HG02642 (cell line): ENCODE measurements around the gene PISD.

Source experiments
- ATAC-seq: cut with Tn5 transposase; IDR thresholded peaks from one replicate; pipeline ENCODE4 v1.9.1; 2021; ENCODE audit warnings: mild to moderate bottlenecking; ENCODE audit not compliant: unreplicated experiment, poor library complexity

The PISD gene

GRCh38 chr22:31627223-31627731 is 34.7 kb downstream of the PISD start:
- no peak for ATAC-seq

DNA sequence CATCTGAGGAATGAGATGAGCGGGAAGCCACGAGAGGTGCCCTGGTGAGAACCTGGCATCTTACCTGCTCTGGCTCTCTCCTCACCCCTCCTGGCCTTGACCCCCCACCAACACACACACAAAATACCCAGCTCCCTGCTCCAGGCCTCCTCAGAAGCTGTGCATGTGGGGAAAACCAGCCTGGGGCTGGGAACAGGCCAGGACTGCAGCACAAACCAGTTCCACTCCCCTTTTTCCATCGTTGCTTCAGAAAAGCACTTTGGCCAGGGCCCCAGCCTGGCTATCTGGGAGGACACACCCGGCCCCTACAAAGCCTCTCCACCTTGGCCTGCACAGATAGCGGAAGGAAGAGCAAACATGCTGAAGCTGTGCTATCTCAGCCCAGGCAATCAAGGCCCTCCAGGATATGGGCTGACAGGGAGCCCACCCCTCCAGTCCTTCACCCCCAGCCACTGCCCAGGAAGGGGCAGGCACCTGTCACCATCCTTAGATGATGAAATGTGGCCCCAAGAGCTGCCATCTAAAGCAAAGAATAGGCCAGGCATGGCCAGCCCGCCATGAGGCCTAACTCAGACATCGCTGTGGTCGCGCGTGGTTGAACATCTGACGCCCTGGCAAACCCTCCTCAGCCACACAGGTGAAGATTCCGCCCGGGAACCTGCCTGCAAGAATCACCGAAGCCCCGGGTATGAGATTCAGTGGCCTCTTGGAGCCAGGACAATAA is 35.4 kb downstream of the PISD start:
- no peak for ATAC-seq

DNA sequence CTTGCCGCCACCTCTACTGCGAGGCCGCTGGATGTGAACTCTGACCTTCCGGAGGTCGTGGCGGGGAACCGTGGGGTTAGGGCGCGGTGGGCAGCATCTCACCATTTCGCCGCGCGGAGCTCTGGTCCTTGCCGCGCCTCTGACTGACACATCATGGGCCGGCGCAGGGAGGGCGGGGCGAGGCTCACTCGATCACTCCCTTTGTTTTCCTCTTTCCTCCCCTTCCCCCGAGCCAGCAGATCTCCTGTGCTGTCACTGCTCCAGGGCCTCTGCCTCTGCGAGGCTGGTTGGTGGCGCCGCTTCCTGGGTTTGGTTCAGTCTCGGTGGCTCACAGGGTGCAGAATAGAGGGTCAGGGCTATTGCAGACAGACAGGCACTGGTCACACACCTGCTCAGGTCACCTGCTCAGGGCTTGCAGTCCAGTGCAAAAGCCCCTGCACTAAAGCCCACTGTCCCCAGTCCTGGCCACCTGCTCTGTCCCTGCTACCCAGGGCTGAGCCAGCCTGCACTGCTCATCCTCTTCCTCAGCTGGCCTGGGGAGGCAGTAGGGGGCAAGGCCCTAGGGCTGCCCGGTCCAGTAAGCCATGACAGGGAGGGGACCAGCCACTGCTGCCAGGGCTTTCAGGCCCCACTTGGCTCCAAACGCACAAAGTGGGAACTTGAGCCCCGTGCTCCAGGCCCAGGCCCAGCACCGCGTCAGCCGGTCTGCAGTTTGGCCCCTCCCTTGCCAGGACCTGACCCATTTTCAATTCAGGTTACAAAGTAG is 36.2 kb downstream of the PISD start:
- no peak for ATAC-seq

DNA sequence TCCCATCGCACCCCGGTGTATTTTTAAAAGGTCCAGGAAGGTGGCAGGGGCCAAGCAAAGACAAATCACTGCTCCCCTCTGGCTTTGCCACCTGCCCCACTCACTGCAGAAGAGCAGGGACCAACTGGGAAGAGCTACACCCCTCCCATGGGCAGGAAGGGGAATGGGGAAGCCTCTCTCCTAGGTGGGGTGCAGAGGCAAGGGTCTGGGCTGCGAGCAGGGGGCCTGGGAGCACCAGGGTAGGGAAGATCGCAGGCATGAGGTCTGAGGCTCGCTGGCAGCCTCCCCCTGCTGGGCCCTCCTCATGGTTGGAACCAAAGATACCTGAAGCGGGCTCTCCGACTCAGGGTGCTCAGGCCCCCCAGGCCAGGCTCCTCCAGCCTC is 36.8 kb downstream of the PISD start:
- no peak for ATAC-seq

GRCh38 chr22:31623592-31624304 is 38.3 kb downstream of the PISD start:
- no peak for ATAC-seq

DNA sequence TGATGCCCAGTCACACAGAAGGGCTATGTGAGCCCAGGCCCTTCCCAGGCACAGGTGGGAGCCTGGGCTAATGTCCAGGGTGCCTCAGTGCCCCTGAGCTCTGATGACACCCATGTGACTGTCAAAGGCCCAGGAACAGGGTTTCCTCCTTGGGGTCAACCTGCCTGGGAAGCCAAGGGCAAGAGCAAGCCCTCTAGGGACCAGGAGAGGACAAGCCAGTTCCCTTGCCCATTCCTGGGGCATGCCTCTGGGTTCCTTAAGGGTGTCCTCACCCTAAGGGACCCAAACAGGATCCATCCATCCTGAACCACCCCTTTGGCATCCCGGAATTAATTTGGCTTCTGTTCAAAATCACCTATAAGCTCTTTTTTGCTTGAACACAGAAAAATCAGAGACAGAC is 39.0 kb downstream of the PISD start:
- ATAC-seq, result no peak

DNA sequence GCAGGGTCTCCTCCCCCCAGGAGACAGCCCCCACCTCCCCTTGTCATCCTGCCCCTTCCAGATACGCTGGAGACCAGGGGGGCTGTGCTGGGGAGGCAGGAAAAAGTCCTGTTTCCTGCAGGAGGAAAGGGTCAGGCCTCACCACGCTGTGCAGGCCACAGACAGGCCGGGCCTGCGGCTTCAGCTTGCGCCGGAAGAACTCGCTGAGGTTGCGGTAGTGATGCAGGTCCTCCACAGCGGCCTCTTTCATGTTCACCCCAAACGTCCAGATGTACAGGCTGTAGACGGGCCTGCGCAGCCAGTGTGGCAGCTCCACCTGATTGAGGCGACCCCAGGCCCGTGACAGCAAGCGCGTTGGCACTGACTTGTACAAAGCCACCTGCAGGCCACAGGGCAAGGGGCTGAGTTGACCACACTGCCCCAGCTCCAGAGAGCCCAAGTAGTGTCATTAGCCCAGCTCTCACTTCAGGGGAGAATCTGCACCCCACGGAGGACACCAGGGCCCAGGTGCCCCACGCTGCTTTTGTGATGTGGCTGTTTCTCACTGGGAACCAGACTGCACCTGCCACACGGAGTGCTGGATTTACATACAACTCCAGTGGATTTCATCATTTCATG is 40.4 kb downstream of the PISD start:
- ATAC-seq, result no peak

GRCh38 chr22:31620756-31621480 is 41.1 kb downstream of the PISD start:
- ATAC-seq, result no peak

- no peak for ATAC-seq
These were observed 42.3 kb downstream of the PISD start for GRCh38 chr22:31619611-31620300.

DNA sequence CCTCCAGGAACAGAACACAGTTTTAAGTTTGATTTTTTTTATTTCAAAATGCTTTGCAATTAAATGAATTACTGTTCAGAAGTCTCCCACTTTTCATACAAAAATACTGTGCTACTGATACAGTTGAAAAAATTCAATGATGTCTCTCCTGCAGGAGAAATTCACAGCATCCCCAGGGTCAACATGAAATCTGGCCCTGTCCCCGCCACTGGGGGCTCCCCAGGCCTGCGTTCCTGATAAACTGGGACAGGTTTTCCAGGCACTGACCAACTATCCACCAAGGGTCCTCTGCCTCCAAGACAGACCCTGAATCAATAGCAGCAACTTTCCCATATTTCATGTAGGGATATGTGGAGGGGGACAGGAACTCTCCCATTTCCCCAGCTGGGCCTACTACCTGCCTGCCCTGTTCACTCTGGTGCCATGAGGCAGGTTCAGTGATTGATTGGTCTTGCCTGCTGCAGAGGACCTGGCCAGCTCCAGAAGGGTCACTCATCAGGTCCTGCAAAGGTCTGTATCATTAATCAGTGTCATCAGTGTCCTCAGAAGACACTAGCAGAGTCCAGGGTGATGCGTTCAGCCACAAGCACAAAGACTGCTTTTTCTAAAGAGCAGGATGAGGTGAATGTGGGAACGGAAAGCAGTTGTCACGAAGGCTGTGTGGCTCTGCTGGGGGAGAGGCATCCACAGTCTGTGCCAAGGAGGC is 43.4 kb downstream of the PISD start:
- ATAC-seq, result no peak

DNA sequence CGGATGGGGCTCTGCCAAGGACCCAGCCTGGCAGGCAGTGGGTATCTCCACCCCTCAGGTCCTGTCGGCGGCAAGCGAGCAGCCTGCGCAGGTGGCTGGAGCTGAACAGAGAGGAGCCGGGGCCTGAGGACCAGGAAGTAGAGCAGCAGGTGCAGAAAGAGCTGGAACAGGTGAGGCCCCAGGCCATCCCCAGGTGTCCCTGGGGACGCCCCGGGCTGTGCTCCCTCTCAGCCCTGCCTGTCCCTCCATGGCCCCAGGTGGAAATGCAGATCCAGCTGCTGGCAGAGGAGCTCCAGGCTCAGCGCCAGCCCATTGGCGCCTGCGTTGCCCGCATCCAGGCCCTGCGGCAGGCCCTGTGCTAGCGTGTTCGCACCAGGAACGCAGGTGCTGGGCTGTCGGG is 44.0 kb downstream of the PISD start:
- ATAC-seq, result no peak

GRCh38 chr22:31616315-31616980 is 45.6 kb downstream of the PISD start:
- ATAC-seq, result peak; percentile 59

GRCh38 chr22:31615940-31616314 is 46.1 kb downstream of the PISD start:
- peak; percentile 11 for ATAC-seq

DNA sequence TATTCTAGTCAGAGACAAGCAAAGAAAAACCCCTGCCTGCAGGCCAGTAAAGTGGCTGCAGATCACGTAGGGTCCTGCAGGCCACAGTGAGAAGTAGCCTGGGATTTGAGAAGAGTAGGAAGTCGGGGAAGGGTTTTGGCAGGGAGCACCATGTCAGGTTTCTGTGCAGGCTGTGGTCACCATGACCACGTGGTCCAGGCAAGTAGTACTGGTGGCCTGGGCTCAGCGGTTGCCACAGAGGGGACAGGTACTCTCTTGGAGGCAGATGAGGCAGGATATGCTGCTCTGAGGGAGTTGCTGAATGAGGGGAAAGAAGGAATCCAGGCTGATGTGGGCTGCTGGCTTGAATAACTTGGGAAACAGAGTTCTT is 46.5 kb downstream of the PISD start:
- no peak for ATAC-seq

DNA sequence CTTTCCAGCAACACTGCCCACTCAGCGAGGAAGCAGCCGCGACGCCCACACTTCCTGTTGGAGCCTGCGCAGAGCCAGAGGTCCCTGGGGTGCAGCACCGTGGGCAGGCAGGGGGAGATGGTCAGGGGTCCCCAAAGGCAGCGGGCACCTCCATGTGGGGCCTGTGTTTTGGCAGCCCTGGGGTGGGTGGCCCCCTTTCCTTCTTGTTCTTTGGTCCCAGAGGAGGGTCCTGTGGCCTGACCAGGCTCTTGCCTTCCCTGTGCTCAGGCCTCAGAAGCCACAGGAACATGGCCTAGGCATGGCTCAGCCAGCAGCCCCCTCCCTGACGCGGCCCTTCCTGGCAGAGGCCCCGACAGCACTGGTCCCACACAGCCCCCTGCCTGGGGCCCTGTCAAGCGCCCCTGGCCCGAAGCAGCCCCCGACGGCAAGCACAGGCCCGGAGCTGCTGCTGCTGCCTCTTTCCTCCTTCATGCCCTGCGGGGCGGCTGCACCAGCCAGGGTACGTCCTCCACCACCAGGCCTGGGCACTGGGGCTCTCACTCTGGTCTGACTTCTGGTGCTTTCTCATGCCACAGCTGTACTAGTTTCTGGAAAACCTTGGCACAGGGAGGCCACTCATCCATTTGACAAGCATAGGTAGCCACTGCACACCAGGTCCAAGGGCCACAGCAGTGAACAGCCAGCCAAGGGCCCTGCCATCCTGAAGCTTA is 47.1 kb downstream of the PISD start:
- ATAC-seq, result no peak

DNA sequence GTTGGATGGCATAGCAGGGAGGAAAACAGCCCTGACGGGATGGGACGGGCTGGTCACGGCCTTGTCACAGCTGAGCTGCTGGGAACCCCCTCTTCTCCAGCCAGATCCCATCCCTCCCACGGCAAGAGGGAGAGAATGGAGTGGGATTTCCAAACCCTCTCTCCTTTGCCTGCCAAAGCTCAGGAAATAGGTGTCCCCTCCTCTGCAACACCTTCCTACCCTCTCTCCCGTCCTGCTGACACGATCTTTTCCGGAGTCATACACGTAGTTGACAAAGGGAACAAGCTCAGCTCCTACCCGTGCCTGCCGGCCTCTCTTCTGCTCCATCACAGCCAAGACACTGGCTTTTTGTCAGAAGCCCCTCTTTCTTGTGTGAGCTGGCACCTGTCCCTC is 48.1 kb downstream of the PISD start:
- ATAC-seq, result no peak

DNA sequence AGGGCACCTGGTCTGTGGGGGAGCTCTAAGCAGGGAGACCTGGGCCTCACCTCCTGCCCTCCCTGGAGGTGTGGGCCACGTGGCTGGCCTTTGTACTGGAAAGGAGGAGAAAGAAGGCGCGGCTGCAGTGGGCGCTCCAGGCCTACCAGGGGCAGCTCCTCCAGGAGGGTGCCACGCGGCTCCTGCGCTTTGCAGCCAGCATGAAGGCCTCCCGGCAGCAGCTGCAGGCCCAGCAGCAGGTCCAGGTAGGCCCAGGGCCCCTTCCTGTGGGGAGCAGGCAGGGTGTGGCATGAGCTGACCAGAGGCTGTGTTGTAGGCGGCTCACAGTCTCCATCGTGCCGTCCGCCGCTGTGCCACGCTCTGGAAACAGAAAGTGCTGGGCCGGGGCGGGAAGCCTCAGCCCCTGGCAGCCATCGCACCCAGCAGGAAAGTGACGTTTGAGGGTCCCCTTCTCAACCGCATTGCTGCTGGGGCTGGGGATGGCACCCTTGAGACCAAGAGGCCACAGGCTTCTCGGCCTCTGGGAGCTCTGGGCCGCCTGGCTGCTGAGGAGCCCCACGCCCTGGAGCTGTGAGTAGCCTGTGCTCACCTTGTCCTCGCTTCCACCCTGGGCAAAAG is 48.6 kb downstream of the PISD start:
- ATAC-seq, result no peak
